Testis (tissue), 3 donors: ENCODE data around the gene SLC34A2. TPM values are rescaled to one million over a fixed set of nuclear protein-coding genes. Genes with fewer than 3 reads are reported as not detected.

Experiments
- DNase-seq: peaks from one replicate; pipeline ENCODE4 v3.0.0-alpha.2; 2019
- H3K27ac ChIP-seq, 2 donors: fragments of 200-600 bp; sonication (generic); one replicate each; pipeline ENCODE4 v1.5.1; 2019
- H3K27me3 ChIP-seq: fragments of 200-600 bp; sonication (generic); one replicate; pipeline ENCODE4 v1.5.1; 2019
- H3K36me3 ChIP-seq: fragments of 200-600 bp; sonication (generic); one replicate; pipeline ENCODE4 v1.5.1; 2017; ENCODE audit warnings: low read depth; ENCODE audit errors: missing control alignments
- H3K4me1 ChIP-seq: fragments of 200-600 bp; sonication (generic); one replicate; pipeline ENCODE4 v1.5.1; 2019
- H3K4me3 ChIP-seq, 2 donors: fragments of 200-600 bp; sonication (generic); one replicate each; pipeline ENCODE4 v1.5.1; 2017 to 2019
- H3K9me3 ChIP-seq: fragments of 200-600 bp; sonication (generic); one replicate; pipeline ENCODE4 v1.5.1; 2017
- POLR2A ChIP-seq: fragments of 450-650 bp; IDR thresholded peaks from one replicate; pipeline ENCODE4 v1.6.1; 2017; ENCODE audit warnings: antibody characterized with exemption, mild to moderate bottlenecking, moderate library complexity
- WGBS, 2 donors: methylation state at CpG; one replicate each; pipeline ENCODE4 v1.1.5; 2018; 5-methylcytosine and 5-hydroxymethylcytosine counted together
- intact Hi-C: fragments of 100-400 bp; cut with DNase I; formaldehyde crosslinking; loops from one replicate; pipeline ENCODE4 v1.15.1; 2023; ENCODE audit warnings: low total_unique reads
- polyA plus RNA-seq: library from polyadenylated mRNA; stranded (reverse); fragments of 350-450 nt; fragmentation: Illumina TruSeq; extraction: RNeasy Lipid Tissue Mini Kit (QIAGEN cat#74804); gene quantifications from one replicate; pipeline ENCODE4 v1.2.3, GENCODE V29; 2014; ENCODE audit warnings: low read depth, low replicate concordance; ENCODE audit not compliant: insufficient read depth
- total RNA-seq, 2 donors: library from RNA; depleted of rRNA; stranded (reverse); fragments of >200 nt; gene quantifications; one replicate each; pipeline ENCODE4 v1.2.3, GENCODE V29; 2016
- TF ChIP-seq, protein P1 (sequence below), 3 experiments: fragments of 450-650 bp in 2 of 3; fragments of 200-600 bp in 1 of 3; sonication (generic) in 1 of 3; IDR thresholded peaks; one replicate each; pipeline ENCODE4 v1.5.1; 2016 to 2019; ENCODE audit warnings: antibody characterized with exemption in 3 of 3, mild to moderate bottlenecking in 2 of 3, moderate library complexity in 1 of 3

SLC34A2 gene
- total and polyA plus RNA-seq, 3 donors from 2014 or later: 1.4 to 10.0 (median 2.8) TPM

DNA sequence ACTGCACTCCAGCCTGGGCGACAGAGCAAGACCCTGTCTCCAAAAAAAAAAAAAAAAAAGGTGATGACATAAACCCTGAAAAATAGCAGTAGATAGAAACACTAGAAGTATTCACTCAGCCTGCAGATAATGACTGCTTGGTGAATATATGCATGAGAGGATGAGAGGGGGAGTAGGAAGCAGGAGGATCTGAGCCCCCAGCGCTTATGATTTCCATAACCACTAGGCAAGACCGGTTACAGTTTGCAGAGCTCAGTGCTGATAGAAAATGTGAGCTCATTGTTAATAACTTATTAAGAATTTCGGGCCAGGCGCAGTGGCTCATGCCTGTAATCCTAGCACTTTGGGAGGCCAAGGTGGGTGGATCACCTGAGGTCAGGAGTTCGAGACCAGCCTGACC lies 40.8 kb upstream of the SLC34A2 start:
- H3K9me3 ChIP-seq: no peaks in the 10 kb centered on the region
- intact Hi-C loops: no loop called here
- H3K27me3 ChIP-seq: no peaks in the 10 kb centered on the region
- H3K27ac ChIP-seq: no peak overlapping the region
- H3K4me1 ChIP-seq: no peaks in the 10 kb centered on the region
- no peak for TF ChIP-seq POLR2A
- TF ChIP-seq, protein P1, sequence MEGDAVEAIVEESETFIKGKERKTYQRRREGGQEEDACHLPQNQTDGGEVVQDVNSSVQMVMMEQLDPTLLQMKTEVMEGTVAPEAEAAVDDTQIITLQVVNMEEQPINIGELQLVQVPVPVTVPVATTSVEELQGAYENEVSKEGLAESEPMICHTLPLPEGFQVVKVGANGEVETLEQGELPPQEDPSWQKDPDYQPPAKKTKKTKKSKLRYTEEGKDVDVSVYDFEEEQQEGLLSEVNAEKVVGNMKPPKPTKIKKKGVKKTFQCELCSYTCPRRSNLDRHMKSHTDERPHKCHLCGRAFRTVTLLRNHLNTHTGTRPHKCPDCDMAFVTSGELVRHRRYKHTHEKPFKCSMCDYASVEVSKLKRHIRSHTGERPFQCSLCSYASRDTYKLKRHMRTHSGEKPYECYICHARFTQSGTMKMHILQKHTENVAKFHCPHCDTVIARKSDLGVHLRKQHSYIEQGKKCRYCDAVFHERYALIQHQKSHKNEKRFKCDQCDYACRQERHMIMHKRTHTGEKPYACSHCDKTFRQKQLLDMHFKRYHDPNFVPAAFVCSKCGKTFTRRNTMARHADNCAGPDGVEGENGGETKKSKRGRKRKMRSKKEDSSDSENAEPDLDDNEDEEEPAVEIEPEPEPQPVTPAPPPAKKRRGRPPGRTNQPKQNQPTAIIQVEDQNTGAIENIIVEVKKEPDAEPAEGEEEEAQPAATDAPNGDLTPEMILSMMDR (IDR thresholded peaks at IDR 0.05): no peak
- no peak for DNase-seq
- WGBS, 2 donors: 89 to 95% methylated on average over 6 of the region's 6 CpGs
- no peak overlapping the region for H3K4me3 ChIP-seq
- no peaks in the 10 kb centered on the region for H3K36me3 ChIP-seq

DNA sequence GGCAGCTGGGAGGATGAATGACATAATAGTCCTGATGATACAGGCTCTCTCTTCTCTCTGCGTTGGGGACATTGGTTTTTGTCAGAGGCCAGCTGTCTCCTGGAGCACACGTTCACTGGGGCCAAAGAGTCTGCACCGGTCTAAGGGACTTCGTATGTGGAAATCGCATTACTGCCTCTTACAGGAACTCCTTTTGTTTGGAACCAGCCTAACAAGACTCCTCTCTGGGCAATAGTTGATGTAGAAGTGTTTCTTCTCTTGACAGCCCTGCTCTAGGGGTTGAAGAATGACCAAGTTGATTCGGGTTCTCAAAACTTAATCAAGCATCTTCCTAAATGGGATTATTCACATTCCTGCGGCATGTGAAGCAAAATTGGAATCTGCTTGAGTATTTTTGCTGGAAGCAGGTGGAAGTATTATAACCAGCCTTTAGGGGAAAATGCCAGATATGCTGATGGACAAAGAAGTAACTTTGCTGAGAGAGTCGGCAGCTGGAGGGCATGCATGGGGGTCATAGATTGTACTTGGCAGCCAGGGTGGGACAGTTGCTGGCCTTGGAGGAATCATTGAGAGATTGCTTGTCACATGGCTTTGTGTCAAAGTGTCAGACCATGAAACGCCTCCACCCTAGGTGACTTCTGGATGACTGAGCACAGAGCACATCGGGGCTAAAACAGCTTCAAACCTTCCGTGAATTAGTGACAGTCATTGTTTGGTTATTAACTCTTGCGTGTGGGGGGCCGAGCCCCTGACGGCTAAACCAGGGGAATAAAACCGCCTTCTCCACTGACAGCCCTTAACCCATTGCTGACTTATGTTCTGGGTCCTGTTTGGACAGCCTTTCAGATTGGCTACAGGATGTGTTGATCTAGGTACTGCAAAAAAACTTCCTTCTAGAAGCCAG lies 34.4 kb upstream of the SLC34A2 start:
- TF ChIP-seq POLR2A: no peak
- TF ChIP-seq, protein P1 (IDR thresholded peaks at IDR 0.05): no peak
- intact Hi-C loops: no loop called here
- H3K27ac ChIP-seq: no peak overlapping the region
- no peaks in the 10 kb centered on the region for H3K9me3 ChIP-seq
- H3K27me3 ChIP-seq: no peaks in the 10 kb centered on the region
- DNase-seq: no peak
- no peaks in the 10 kb centered on the region for H3K36me3 ChIP-seq
- no peaks in the 10 kb centered on the region for H3K4me1 ChIP-seq
- no peak overlapping the region for H3K4me3 ChIP-seq
- WGBS, 2 donors: 49 to 53% methylated on average over 15 of the region's 15 CpGs

DNA sequence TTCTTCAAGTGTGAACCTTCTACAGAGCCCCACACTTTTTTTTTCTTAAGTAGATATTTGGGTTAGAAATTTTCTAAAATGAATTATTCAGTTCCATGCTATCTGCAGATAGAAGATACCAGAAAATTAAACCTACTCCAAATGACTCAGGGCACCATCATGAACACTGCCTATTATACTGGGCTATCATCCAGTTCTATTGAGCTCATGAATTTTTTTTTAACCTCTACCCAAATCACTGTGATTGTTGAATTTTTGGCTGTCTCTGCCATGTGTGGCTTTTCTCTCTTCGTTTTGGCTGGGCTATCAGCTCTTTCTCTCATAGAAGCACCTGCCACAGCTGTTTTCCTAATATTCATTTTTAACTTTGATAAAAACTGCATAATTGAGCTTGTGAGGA lies 31.0 kb upstream of the SLC34A2 start:
- no peak for DNase-seq
- Histone ChIP-seq H3K27me3 (no peaks in the 10 kb centered on the region), H3K4me1 (no peaks in the 10 kb centered on the region), H3K36me3 (no peaks in the 10 kb centered on the region), H3K27ac (no peak overlapping the region), H3K9me3 (no peaks in the 10 kb centered on the region), H3K4me3 (no peak overlapping the region)
- intact Hi-C loops: no loop called here
- WGBS, 2 donors: 21 to 35% methylated on average over 1 of the region's 1 CpG
- TF ChIP-seq, protein P1 (IDR thresholded peaks at IDR 0.05): no peak
- no peak for TF ChIP-seq POLR2A

DNA sequence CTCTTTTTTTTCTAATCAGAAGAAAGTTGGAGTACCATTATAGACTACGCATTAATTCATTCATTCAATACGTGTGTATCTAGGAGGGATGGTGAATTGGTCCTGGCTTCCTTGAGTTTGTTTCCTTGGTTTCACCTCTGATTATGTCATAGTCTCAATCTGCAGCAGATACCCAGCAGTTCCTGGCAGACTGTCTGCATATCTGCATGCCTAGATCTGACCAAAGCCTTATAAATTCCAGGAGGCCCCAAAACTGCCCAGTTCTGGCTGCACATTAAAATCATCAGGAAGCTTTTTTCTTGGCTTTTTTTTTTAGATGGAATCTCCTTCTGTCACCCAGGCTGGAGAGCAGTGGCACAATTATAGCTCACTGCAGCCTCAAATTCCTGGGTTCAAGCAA lies 27.2 kb upstream of the SLC34A2 start:
- H3K4me3 ChIP-seq: no peak overlapping the region
- DNase-seq: no peak

More for the DNA sequence above, 27.2 kb upstream of the SLC34A2 start:
- H3K36me3 ChIP-seq: no peaks in the 10 kb centered on the region
- H3K27ac ChIP-seq: no peak overlapping the region
- intact Hi-C loops: no loop called here
- H3K9me3 ChIP-seq: no peaks in the 10 kb centered on the region
- H3K27me3 ChIP-seq: no peaks in the 10 kb centered on the region
- no peak for TF ChIP-seq POLR2A
- TF ChIP-seq, protein P1 (IDR thresholded peaks at IDR 0.05): no peak
- H3K4me1 ChIP-seq: no peaks in the 10 kb centered on the region
- WGBS, 2 donors: 96% methylated on average over 2 of the region's 2 CpGs
